NB4 (cell line): ENCODE results near the gene UBE2V1.

Experiments used
- DNase-seq: peaks from one replicate; pipeline ENCODE4 v3.0.0; 2010; ENCODE audit warnings: low read depth
- H3K4me3 ChIP-seq: one replicate; pipeline ENCODE4 v1.5.1; 2011; ENCODE audit warnings: mild to moderate bottlenecking, low read depth, low read length, moderate library complexity
- CTCF ChIP-seq: IDR thresholded peaks from one replicate; pipeline ENCODE4 v1.5.1; 2012; ENCODE audit warnings: low read depth, low read length
- MAX ChIP-seq: IDR thresholded peaks from 2 replicates; pipeline ENCODE4 v1.6.1; 2011; ENCODE audit warnings: low read depth, low read length
- MYC ChIP-seq: IDR thresholded peaks from 2 replicates; pipeline ENCODE4 v1.6.1; 2011; ENCODE audit warnings: low read depth, low read length
- POLR2A ChIP-seq: IDR thresholded peaks from 2 replicates; pipeline ENCODE4 v1.6.1; 2011; ENCODE audit warnings: mild to moderate bottlenecking; ENCODE audit not compliant: insufficient read length; ENCODE audit errors: extremely low read depth

UBE2V1 gene

GRCh38 chr20:50058662-50059402 is 54.1 kb downstream of the UBE2V1 start:
- no peak for TF ChIP-seq CTCF
- no peak for TF ChIP-seq MYC
- TF ChIP-seq MAX, result no peak
- no peak for TF ChIP-seq POLR2A
- H3K4me3 ChIP-seq, result no peak overlapping the region
- no peak for DNase-seq

DNA sequence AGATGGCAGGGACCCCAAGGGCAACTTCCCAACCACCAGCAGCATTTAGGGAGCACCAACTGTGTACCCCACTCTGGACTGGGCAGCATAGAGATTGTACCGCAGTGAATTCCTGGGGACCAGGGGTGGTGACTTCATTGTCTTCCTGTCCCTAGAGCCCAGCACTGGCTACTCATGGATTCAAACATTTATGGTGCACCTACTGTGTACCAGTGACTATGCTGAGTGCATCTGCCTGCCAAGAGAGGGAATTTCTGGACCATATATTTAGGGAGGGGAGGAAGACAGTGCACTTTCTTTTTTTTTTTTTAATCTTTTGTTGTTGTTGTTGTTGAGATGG is 55.3 kb downstream of the UBE2V1 start:
- no peak for DNase-seq
- no peak overlapping the region for H3K4me3 ChIP-seq
- no peak for TF ChIP-seq MAX
- TF ChIP-seq POLR2A, result no peak
- TF ChIP-seq CTCF, result no peak
- no peak for TF ChIP-seq MYC

DNA sequence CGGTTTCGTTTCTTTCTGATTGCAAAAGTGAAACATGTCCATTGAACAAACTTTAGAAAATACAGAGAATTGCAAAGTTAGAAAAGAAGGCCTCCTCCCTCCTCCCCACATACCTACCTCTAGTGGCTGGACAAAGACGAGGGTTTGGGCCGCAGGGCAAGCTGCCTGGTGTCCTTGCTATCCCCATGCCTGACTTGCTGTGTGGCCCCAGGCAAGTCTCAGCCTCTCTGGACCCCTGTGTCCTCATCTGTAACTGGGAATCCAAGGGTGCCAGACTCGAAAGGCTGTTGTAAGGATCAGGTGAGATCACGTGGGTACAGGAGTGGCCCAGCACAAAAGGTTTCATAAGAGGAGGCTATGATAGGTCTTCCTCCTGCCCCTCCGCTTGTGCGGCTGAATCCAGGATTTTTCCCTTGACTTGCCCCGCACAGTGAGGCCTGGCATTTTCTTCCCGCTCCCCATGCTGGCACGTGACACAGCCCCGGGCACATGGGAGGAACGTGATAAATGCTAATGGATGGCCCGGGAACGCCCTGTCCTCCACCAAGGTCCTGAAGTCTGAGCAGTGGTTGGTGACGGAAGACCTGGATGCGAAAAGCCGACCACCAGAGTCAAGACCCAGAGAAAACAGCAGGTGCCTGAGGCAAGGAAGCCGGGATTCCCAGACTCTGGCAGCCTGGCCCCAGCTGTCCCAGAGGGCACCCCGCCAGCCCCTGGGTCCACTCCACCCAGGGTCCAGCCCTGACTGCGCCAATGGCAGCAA is 55.8 kb downstream of the UBE2V1 start:
- H3K4me3 ChIP-seq, result no peak overlapping the region
- DNase-seq, result no peak
- TF ChIP-seq CTCF (no peak), POLR2A (no peak), MAX (no peak), MYC (no peak)

DNA sequence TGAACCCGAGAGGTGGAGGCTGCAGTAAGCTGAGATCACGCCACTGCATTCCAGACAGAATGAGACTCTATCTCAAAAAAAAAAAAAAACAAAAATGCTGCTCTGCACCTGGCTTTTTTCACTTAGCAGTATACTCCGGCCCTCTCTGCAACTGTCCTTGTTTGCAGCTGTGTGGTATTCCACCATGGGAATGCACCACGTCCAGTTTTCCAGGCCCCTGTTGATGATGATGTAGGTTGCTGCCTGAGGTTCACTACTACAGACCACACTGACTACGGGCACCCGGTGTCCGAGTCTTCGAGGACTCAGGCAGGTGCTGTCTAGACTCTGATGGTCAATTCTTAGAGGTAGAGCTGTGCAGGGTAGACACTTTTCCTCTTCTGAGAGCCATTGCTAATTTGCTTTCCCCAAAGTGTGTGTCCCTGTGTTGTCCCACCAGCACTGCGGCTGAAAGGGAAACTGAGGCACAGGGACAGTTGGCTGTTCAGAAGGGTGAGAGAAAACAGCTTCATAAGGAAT is 56.5 kb downstream of the UBE2V1 start:
- no peak for TF ChIP-seq MYC
- no peak for DNase-seq
- H3K4me3 ChIP-seq, result no peak overlapping the region

DNA sequence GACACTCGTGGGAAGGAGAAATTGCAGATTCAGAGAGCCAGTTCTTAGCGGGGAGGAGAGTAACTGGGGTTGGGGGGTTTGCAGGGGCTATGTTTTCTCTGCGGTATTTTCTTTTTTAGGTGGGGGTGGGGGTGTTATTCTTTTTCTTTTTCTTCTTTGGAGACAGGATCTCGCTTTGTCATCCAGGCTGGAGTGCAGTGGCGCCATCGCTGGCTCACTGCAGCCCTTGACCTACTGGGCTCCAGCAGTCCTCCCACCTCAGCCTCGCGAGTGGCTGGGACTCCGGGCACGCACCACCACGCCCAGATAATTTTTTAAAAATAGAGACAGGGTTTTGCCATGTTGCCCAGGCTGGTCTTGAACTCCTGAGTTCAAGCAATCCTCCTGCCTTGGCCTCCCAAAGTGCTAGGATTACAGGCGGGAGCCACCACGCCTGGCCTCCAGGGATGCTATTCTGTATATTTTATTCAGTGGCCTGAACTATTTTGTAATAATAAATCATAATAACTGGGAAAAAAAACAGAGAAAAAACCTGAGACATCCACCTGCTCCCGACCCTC is 57.3 kb downstream of the UBE2V1 start:
- TF ChIP-seq MAX, result no peak
- DNase-seq, result no peak
- H3K4me3 ChIP-seq, result no peak overlapping the region

DNA sequence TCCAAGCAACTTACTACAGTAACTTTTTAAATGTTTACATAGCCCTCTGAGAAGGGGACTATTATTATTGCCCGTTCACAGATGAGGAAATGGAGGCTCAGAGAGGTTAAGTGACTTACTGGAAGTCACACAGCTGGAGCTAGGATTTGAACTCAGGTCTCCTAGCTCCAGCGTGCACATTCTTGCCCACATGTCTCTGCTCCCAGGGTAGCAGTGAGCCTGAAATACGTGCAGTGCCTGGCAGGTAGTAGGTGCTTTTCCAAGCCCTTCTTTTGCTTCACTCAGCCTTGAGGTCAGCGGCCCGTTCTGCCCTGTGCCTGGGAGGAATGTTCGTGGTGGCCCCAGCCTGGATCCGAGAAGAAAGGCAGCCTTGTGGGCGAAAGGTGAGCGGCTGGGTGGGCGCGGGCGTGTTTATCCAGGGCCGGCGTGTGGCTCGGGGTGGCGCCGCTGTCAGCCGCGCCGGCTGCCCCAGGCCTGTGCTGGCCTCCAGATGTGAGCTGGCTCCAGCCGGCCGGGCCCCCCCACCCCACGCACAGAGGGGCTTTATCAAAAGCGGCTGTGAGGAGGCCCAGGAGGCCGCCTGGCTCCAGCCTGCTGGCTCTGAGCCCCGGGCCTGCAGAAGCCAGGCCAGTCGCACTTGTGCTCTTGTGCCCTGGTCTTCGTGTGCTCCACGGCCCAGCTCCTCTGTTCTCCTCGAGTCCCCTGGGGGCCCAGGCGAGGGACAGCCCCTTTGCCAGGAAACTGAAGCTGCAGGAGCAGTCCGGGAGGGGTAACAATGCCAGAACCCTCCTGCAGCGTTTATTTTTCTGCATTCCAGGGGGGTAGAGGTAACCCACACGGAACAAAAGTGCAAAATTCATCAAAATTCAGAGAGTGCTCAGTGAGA is 58.1 kb downstream of the UBE2V1 start:
- no peak overlapping the region for H3K4me3 ChIP-seq
- DNase-seq, result no peak
- no peak for TF ChIP-seq CTCF
- no peak for TF ChIP-seq MAX
- TF ChIP-seq MYC, result no peak
- TF ChIP-seq POLR2A, result no peak
